ENCODE measurements around the gene PTGDR2.

The PTGDR2 gene

GRCh38 chr11:60874421-60875365, 18.9 kb upstream of the PTGDR2 start:
- DNase-seq (ENCODE audit: low spot score), result no peak

GRCh38 chr11:60873533-60873932, 17.8 kb upstream of the PTGDR2 start:
- DNase-seq (ENCODE audit: low spot score), result no peak

DNA sequence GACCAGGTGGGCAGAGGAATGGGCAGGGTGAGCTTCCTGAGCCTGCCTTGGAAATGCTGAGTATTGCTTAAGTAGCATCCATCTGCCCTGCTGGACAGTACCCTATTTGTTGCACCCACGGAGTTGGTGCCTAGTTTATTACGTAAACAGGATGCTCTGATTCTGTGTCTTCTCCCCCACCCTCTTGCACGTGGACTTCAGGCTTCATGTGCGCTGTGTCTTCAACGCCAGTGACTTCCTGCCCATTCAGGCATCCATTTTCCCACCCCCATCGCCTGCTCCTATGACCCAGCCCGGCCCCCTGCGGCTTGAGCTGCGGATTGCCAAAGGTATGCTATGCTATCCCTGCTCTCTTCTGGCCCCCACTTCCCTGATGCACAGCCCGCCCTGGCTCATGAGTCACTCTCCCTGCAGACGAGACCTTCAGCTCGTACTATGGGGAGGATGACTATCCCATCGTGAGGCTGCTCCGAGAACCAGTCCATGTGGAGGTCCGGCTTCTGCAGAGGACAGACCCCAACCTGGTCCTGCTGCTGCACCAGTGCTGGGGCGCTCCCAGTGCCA, 17.3 kb upstream of the PTGDR2 start:
- no peak for DNase-seq (ENCODE audit: low spot score)

- no peak for DNase-seq (ENCODE audit: low spot score)
These were observed 16.6 kb upstream of the PTGDR2 start for GRCh38 chr11:60872124-60872960.

GRCh38 chr11:60871378-60872061, 15.8 kb upstream of the PTGDR2 start:
- no peak for DNase-seq (ENCODE audit: low spot score)

GRCh38 chr11:60870733-60871377, 15.1 kb upstream of the PTGDR2 start:
- no peak for DNase-seq (ENCODE audit: low spot score)

DNA sequence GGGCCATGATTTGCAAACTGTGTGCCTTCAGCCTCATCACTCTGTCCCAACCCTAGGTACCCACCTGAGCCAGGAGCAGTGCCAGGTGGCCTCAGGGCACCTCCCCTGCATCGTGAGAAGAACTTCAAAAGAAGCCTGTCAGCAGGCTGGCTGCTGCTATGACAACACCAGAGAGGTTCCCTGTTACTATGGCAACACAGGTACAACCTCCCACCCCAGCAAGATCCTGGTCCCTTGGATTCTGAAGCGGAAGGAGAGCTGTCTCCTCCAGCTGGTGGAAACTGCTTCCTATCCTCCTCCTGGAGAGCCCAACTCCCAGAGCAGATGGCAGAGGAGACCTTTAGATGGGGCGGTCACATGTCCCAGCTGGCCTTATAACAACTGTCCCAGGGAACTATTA, 14.5 kb upstream of the PTGDR2 start:
- DNase-seq (ENCODE audit: low spot score), result no peak

DNA sequence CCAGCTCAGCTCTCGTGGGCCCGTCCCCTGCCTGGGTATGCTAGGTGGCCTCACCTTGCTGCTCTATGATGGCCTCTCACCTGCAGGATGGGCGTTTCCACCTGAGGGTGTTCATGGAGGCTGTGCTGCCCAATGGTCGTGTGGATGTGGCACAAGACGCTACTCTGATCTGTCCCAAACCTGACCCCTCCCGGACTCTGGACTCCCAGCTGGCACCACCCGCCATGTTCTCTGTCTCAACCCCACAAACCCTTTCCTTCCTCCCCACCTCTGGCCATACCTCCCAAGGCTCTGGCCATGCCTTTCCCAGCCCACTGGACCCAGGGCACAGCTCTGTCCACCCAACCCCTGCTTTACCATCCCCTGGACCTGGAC, 13.7 kb upstream of the PTGDR2 start:
- no peak for DNase-seq (ENCODE audit: low spot score)

GRCh38 chr11:60868682-60869450, 13.1 kb upstream of the PTGDR2 start:
- DNase-seq (ENCODE audit: low spot score), result no peak

GRCh38 chr11:60867871-60868681, 12.3 kb upstream of the PTGDR2 start:
- DNase-seq (ENCODE audit: low spot score), result no peak

DNA sequence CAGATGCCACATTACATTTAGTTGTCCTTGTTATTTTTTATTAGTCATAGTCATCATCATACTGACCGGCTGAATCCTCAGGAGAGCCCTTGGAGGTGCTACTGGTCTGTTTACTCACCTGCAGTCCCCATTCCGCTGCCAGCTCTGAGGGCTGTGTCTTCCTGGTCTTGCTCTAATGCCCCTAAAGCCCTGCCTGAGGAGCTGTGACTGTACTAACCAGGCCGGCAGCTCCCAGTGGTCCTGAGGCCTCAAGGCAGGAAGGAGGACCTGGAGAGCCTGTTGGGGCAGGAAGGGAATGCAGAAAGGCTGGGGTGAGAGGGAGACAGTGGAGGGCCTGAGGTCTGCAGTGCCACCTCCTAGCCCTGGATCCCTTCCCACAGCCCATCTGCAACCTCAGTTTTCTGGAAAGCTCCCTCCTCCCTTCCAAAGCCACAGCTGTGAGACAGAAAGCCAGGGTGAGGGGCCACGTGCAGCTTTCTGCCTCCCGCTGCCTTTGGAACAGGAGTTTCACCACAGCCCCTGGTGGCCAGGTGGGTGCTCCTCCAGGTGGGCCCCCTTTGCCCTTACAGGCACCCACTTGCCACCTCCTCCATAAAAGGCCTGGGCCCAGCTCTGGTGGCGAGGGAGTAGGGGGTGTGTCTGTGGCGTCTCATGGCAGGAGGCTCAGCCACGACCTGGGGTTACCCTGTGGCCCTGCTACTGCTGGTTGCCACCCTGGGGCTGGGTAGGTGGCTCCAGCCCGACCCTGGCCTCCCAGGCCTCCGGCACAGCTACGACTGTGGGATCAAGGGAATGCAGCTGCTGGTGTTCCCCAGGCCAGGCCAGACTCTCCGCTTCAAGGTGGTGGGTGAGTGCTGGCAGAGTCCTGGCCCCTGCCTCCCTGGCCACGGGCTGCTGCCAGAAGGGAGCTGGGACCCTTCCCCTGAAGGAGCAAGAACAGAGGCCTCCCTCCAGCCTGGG, 11.4 kb upstream of the PTGDR2 start, which contains the start of gene ZP1:
Gene ZP1, plus strand, starts transcription at position 632 of the 960 bp plus-strand sequence. Its CDS starts 20 bp downstream, at position 652.
- DNase-seq (ENCODE audit: low spot score), result no peak

DNA sequence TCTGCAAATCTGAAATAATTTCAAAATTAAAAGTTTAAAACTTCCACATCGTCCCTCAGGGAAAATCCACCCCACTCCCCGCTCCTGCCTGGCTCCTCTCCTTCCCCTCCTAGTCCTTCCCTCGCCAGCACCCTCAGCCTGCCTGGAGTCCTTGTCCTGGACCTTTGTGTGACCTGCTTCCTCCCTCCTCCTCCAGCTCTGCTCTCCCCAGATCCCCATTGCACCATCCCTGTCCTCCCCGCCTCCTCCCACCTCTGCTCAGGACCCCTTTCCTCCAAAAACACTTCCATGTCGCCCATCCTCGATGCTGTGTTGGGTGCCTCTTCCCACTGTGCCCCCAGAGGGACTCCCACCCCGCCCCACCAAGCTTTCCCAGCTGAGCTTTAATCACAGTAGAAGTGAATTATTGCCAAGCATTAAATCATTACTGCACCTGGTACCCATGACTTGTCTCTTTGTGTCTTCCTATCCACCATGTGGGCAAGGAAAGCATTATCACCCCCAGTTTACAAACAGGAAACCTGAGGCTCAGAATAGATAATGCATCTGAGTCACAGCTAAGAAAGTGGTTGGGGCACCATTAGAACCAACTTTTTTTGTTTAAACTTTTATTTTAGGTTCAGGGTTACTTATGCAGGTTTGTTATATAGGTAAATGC, 9.2 kb upstream of the PTGDR2 start:
- DNase-seq (ENCODE audit: low spot score), result no peak

DNA sequence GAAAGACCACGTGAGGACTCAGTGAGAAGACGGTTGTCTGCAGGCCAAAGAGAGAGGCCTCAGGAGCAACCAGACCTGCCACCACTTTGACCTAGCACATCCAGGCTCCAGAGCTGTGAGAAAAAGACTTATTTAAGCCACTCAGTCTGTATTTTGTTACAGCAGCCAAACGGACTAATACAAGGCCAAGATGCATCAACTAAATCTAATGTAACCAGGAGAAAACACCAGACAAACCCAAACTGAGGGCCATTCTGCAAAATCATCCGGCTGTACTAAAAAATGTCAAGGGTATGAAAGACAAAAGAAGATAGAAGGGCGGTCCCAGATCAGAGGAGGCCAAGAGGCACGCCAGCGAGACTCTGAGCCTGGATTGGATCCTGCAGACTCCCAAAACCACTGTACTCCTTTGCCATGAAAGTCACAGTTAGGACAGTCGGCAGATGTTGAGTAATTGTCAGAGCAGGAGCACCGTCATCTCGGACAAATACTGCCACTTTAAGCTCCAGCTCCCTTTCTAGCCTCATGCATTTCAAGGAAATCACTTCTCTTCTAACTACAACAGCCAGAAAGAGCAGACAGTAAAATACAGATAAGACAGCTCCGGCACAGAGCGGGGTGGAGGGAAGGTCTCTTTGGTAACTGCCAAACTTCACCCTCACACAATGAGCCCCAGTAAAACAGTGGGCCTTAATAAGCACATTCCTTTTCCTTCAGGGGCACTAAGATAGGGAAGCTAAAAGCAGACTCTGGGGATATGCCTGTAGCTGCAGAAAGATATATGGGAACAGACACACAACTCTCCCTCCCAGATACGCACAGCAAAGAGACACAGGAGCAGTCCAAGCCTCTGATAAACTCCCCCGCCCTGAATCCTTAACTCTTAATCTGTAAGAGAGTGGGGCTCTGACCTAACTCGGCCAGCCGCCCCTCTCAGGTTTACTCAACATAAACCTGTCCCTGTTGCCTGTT, 8.1 kb upstream of the PTGDR2 start:
- no peak for DNase-seq (ENCODE audit: low spot score)

DNA sequence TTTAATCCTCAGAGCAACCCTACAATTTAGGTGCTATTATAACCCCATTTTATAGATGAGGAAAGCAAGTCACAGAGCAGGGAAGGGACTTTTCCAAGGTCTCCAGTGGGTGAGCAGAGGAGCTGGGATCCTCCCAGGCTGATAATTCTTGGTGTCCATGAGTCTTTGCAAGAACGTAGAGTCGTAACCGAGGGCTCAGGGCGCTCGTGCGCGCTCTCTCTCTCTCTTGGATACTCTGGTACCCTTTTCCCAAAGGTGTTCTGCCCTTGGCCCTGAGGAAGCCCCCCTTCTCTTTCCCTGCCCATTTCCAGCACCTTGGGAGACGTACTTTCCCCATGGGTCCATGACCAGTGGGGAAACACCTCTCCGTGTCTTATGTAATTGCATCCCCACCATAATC, 6.4 kb upstream of the PTGDR2 start:
- no peak for DNase-seq (ENCODE audit: low spot score)

DNA sequence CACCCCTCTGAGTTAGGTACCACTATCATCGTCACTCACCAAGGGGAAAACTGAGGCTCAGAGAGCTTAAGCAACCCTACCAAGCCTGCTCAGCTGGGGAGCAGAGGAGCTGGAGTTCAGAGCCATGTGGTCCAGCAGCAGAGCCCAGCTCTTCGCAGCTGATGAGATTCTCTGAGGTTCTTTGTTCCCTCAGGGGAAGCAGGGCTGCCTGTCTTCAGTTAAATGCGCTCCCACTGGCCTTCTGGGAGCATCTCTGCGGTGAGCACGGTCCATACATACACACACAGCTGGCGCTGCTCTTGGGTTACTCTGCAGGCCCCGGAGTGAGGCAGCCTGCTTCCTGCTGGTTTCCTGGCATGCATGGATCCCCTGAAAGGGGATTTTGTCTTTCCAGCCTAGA, 5.2 kb upstream of the PTGDR2 start:
- no peak for DNase-seq (ENCODE audit: low spot score)

GRCh38 chr11:60859616-60860250, 4.0 kb upstream of the PTGDR2 start:
- no peak for DNase-seq (ENCODE audit: low spot score)
